Subcutaneous adipose tissue (tissue), 4 donors: ENCODE measurements around the gene PSMB7. TPM values are rescaled to one million over a fixed set of nuclear protein-coding genes. Genes with fewer than 3 reads are reported as not detected.

Experiments
- total RNA-seq, 4 donors: library from RNA; depleted of rRNA; stranded (reverse); fragments of >200 nt; gene quantifications; one replicate each; pipeline ENCODE4 v1.1.0, GENCODE V29; 2016
- TF ChIP-seq, protein P1 (sequence below): fragments of 450-650 bp; IDR thresholded peaks from one replicate; pipeline ENCODE4 v1.5.1; 2016; ENCODE audit warnings: low read depth, mild to moderate bottlenecking, control low read depth, antibody characterized with exemption, moderate library complexity

The PSMB7 gene
- total RNA-seq, 4 donors from 2014 or later = 124 to 152 (median 139) TPM

- TF ChIP-seq, protein P1, sequence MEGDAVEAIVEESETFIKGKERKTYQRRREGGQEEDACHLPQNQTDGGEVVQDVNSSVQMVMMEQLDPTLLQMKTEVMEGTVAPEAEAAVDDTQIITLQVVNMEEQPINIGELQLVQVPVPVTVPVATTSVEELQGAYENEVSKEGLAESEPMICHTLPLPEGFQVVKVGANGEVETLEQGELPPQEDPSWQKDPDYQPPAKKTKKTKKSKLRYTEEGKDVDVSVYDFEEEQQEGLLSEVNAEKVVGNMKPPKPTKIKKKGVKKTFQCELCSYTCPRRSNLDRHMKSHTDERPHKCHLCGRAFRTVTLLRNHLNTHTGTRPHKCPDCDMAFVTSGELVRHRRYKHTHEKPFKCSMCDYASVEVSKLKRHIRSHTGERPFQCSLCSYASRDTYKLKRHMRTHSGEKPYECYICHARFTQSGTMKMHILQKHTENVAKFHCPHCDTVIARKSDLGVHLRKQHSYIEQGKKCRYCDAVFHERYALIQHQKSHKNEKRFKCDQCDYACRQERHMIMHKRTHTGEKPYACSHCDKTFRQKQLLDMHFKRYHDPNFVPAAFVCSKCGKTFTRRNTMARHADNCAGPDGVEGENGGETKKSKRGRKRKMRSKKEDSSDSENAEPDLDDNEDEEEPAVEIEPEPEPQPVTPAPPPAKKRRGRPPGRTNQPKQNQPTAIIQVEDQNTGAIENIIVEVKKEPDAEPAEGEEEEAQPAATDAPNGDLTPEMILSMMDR = no peak
These were observed 101.3 kb downstream of the PSMB7 start for GRCh38 chr9:124313940-124314339.

GRCh38 chr9:124312290-124313265 lies 102.7 kb downstream of the PSMB7 start:
- TF ChIP-seq, protein P1 = no peak

DNA sequence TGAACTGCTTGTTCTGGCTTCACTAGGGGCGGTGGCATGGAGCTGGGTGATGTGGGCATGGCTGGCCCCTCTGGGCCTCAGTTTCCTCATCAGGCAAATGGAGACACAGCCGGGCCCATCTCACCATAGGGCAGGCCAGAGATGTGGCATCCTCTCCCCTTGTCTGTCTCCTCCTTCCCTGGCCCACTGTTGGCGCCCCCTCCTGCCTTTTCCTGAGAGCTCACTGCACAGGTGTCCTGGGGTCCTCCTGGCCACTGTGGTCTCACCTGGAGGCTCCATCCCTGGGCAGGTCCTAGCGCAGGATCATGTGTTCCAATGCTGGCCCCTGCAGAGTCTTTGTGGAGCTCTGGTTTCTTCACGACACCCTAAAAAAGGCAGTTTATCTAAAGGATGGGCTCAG lies 104.0 kb downstream of the PSMB7 start:
- TF ChIP-seq, protein P1 = no peak

GRCh38 chr9:124309667-124310084 lies 105.6 kb downstream of the PSMB7 start:
- TF ChIP-seq, protein P1 = no peak

DNA sequence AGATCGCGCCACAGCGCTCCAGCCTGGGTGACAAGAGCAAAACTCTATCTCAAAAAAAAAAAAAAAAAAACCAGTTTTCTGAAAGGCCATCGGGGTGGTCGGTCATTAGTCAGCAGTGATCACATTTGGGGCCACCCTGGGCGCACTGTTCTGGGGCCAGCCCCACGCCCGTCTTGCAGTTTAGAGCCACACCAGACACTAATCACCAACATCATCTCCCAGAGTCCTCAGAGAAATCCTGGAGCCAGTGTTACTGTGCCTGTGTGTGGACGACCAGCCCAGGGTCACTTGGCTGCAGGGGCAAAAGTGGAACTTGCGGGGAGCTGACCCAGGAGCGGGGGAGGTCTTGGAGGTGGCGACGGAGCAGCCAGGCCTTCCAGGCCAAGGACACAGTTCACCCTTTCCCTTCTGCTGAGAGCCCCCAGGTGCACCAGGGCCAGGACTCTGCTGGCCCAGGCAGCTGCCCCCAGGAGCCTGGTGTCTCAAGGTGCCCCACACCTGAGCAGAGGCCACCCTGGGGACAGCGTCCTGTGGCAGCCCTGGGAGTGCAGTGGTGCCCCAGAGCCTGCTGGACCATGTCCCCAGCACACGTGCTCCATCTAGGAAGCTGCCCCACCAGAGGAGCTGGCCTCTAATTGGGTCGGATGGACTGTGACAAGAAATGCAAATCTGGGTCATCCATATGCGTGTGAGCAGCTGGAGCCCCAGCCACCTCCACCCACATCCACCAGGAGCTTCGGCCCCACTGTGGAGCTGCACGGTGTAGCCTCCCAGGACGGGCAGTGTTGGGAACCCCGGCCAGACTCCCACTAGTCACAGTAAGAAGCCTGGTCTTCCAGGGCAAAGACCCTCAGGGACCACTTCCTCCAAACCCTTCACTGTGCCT lies 106.4 kb downstream of the PSMB7 start:
- TF ChIP-seq, protein P1 = no peak

- TF ChIP-seq, protein P1 = no peak
These were observed 107.7 kb downstream of the PSMB7 start for GRCh38 chr9:124307379-124308030.
